Motor neuron (in vitro differentiated cells): ENCODE results near the gene FIBCD1. TPM values are rescaled to one million over a fixed set of nuclear protein-coding genes. Genes with fewer than 3 reads are reported as not detected.
A peak's percentile ranks its signal among the peaks of the same experiment; 100 is the strongest.

Source experiments
- ATAC-seq, 8 experiments: fragments of 200-7000 bp; cut with Tn5 transposase; replicated peaks in 6 of 8; 2 replicates each; pipeline ENCODE4 v1.8.0; 2021; ENCODE audit warnings: mild to moderate bottlenecking in 8 of 8, moderate library complexity in 8 of 8
- H3K27ac ChIP-seq, 2 donors: fragments of 250-450 bp; sonication (Bioruptor Pico); 2 replicates each; pipeline ENCODE4 v1.9.0; 2021; ENCODE audit warnings: antibody characterized with exemption in 2 of 2, mild to moderate bottlenecking in 2 of 2, moderate library complexity in 1 of 2
- H3K4me1 ChIP-seq, 2 donors: fragments of 250-450 bp; sonication (Bioruptor Pico); replicated peaks in 1 of 2; 2 replicates each; pipeline ENCODE4 v1.6.1; 2021; ENCODE audit warnings: antibody characterized with exemption in 2 of 2, mild to moderate bottlenecking in 2 of 2, moderate library complexity in 1 of 2
- H3K4me3 ChIP-seq, 5 donors: fragments of 250-450 bp; sonication (Bioruptor Pico); 2 replicates each; pipeline ENCODE4 v1.9.0; 2021; ENCODE audit warnings: antibody characterized with exemption in 5 of 5, mild to moderate bottlenecking in 5 of 5, moderate library complexity in 4 of 5
- WGBS, 10 experiments: fragments of 450-650 bp; shearing (Covaris generic); methylation state at CpG; one replicate each; pipeline ENCODE4 v1.0.0; 2022; 5-methylcytosine and 5-hydroxymethylcytosine counted together
- in situ Hi-C, 9 experiments: fragments of 400-800 bp; cut with MboI; loops; one replicate each; pipeline ENCODE4 v1.15.0; 2021; ENCODE audit warnings: low sequenced_read_pairs in 9 of 9, low pct_unique_long_range_greater_than_20kb in 2 of 9; ENCODE audit not compliant: unreplicated experiment in 9 of 9
- total RNA-seq, 8 experiments: library from RNA; unstranded; fragments of 300-600 nt; gene quantifications; 2 replicates each; pipeline versions ENCODE4 v1.2.3 to v1.2.4, GENCODE V29; 2022

FIBCD1 gene
- total RNA-seq, 8 experiments from 2014 or later = 0.40 to 2.4 (median 0.54) TPM

GRCh38 chr9:130937146-130938076 lies 1.6 kb downstream of the FIBCD1 start:
- no peak for ATAC-seq
- Histone ChIP-seq H3K27ac (peak overlapping the region in 1 of 2 donors; percentile 46), H3K4me1 (peaks cover 18 to 33% of the 10 kb centered on the region in 2 donors), H3K4me3 (no peak overlapping the region)
- 17 to 100% (median 54%) methylated on average over 1 to 8 of the region's 23 CpGs; no CpG with 5 or more reads in 2 of the 10 experiments for whole genome bisulfite sequencing, 10 experiments
- in situ Hi-C loops = no loop called here

DNA sequence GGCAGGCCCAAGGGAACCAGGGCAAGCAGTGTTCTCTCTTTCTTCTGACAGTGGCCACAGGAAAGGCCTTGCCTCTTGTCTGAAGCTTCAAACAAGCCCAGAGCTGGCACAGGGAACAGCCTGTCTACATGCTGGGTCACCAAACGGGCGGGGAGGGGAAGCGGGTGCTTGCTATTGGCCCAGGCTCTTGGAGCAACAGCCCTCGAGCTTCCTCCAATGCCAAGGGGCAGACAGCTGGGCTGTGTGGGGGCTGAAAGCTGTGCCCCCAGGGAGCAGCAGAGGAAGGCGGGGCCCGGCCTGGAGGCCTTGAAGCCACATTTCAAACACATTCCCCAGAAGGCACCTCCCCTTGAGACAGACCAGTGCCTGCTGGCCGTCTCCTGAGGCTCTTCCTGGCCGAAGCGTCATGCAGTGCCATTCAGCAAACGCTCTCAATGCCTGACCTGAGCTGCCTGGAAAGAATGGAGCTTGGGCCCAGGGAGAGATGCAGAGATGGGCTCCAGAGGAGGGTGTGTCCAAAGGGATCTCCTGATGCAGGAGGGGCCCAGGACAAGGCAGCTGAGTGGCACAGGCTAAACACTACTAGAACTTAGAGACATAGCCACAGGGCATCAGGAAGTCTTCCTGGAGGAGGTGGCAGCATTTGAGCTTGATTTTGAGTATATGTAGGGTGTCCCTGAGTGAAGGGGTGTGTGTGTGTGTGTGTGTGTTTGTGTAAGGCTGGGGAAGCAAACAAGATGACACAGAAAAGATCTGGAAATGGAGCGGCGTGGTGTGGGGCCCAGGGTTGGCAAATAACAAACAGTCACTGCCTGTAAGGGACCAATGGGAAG lies 2.5 kb downstream of the FIBCD1 start:
- Histone ChIP-seq H3K4me3 (no peak overlapping the region), H3K4me1 (peaks cover 18 to 37% of the 10 kb centered on the region in 2 donors), H3K27ac (peak overlapping the region in 1 of 2 donors; percentile 46)
- in situ Hi-C loops = no loop called here
- ATAC-seq = peak; percentile 31 to 76 (median 60)
- WGBS, 10 experiments = 29 to 93% (median 41%) methylated on average over 2 to 6 of the region's 12 CpGs; no CpG with 5 or more reads in 5 of the 10 experiments

- H3K4me1 ChIP-seq = peaks cover 18 to 31% of the 10 kb centered on the region in 2 donors
- H3K4me3 ChIP-seq = no peak overlapping the region
- no peak for ATAC-seq
- in situ Hi-C loops = no loop called here
- 81 to 100% (median 91%) methylated on average over 2 to 9 of the region's 13 CpGs; no CpG with 5 or more reads in 4 of the 10 experiments for WGBS, 10 experiments
- peak overlapping the region in 1 of 2 donors; percentile 40 for H3K27ac ChIP-seq
Observed at GRCh38 chr9:130935648-130936271, 3.3 kb downstream of the FIBCD1 start.

- Histone ChIP-seq H3K4me1 (peaks cover 18 to 29% of the 10 kb centered on the region in 2 donors), H3K27ac (peak overlapping the region in 1 of 2 donors; percentile 40), H3K4me3 (no peak overlapping the region)
- in situ Hi-C loops = no loop called here
- ATAC-seq = no peak
- 63 to 93% (median 79%) methylated on average over 1 to 11 of the region's 16 CpGs; no CpG with 5 or more reads in 2 of the 10 experiments for WGBS, 10 experiments
Observed at GRCh38 chr9:130934702-130935647, 4.1 kb downstream of the FIBCD1 start.

- H3K4me3 ChIP-seq = no peak overlapping the region
- peak overlapping the region in 1 of 2 donors; percentile 35 for H3K27ac ChIP-seq
- ATAC-seq = no peak
- in situ Hi-C loops = no loop called here
- 80% methylated on average over 1 of the region's 11 CpGs; no CpG with 5 or more reads in 8 of the 10 experiments for WGBS, 10 experiments
- H3K4me1 ChIP-seq = peaks cover 24 to 36% of the 10 kb centered on the region in 2 donors
Observed at GRCh38 chr9:130934246-130934645, 4.8 kb downstream of the FIBCD1 start.

DNA sequence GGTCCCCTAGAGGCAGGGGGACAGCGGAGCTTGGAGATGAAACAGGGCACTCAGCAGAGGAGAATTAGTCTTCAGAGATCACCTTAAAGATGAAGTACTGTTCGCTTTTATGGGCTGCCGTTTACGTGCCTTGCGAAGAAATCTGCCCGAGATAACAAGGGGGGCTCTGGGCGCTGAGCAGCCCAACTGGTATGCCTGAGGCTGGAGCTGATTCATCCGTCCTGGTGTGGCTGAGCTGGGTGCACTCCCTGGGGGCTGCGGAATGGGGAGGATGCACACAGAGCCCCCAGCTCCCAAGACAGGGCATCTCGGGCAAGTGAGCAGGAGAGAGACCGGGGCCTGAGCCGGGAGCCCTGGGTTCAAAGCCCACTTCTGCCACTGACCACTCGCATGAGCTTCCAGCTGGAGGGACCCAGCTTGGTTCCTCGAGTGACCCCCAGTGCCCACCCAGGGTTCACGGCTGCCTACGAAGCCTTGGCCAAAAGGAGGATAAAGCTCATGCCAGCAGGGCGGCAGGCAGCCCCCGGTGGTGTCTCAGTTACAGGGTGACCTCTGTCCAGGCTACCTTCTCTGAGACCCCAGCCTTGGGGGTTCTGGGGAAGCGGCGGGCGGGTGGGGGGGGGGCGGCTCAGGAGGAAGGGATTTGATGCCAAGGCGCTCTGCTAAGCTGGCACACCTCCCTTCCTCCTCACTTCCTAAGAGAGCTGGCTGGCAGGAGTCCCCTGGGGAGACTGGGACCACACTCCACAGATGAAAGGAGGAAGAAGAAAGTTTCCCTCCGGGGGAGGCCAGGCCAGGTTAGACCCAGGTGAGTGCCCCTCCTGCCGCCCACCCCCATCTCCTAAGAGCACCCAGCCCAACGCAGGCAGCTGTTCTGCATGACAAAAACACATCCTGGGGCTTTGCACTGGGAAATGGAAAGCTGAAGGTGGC lies 5.7 kb downstream of the FIBCD1 start:
- peaks cover 33 to 45% of the 10 kb centered on the region in 2 donors for H3K4me1 ChIP-seq
- peak overlapping the region; percentile 35 to 42 for H3K27ac ChIP-seq
- in situ Hi-C loops = no loop called here
- 33 to 89% (median 60%) methylated on average over 1 to 8 of the region's 26 CpGs; no CpG with 5 or more reads in 7 of the 10 experiments for WGBS, 10 experiments
- peak in 4 of 8 experiments; percentile 18 to 56 (median 40) for ATAC-seq
- no peak overlapping the region for H3K4me3 ChIP-seq

- WGBS, 10 experiments = 35 to 100% (median 56%) methylated on average over 1 to 10 of the region's 21 CpGs; no CpG with 5 or more reads in 1 of the 10 experiments
- in situ Hi-C loops = no loop called here
- peak overlapping the region; percentile 17 to 42 for H3K27ac ChIP-seq
- peak in 5 of 8 experiments; percentile 6 to 52 (median 38) for ATAC-seq
- H3K4me1 ChIP-seq = peaks cover 39 to 48% of the 10 kb centered on the region in 2 donors
- H3K4me3 ChIP-seq = no peak overlapping the region
Observed at GRCh38 chr9:130932255-130933079, 6.6 kb downstream of the FIBCD1 start.

GRCh38 chr9:130931508-130932254 lies 7.4 kb downstream of the FIBCD1 start:
- ATAC-seq = no peak
- Histone ChIP-seq H3K27ac (peak overlapping the region; percentile 17 to 37), H3K4me3 (no peak overlapping the region), H3K4me1 (peaks cover 39 to 46% of the 10 kb centered on the region in 2 donors)
- WGBS, 10 experiments = 34 to 97% (median 82%) methylated on average over 4 to 19 of the region's 20 CpGs
- in situ Hi-C loops = no loop called here

DNA sequence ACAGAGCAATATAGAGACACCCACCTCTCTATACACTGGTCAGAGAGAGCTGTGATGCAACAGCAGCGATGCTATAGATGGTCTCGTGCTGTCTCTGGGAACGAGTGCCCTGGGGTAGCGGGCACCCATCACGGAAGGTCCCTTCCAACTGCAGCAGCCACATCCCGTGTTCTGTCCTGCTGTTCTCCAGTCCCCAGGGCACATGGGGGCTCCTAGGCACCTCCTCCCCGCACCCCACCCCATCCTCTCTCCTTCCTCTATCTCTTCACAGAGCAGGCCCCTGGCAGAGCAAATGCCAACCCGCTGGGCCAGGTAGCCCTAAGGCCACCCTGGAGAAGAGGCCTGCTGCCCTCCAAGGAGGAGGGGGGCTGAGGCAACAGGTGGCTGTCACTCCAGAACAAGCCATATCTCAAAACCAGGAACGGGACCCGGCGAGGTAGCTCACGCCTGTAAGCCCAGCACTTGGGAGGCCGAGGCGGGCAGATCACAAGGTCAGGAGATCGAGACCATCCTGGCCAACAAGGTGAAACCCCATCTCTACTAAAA lies 8.2 kb downstream of the FIBCD1 start:
- Histone ChIP-seq H3K27ac (peak overlapping the region in 1 of 2 donors; percentile 37), H3K4me1 (peaks cover 40 to 43% of the 10 kb centered on the region in 2 donors), H3K4me3 (no peak overlapping the region)
- ATAC-seq = no peak
- 40 to 100% (median 93%) methylated on average over 1 to 14 of the region's 15 CpGs; no CpG with 5 or more reads in 3 of the 10 experiments for WGBS, 10 experiments
- in situ Hi-C loops = no loop called here
